HL-60/S4 treated with retinoic acid at 250 ng/mL for 4 days and 3 days (cell line): Measurements from ENCODE around the gene CFAP100.

Experiments used
- in situ Hi-C: fragments of 300-500 bp; cut with MboI; formaldehyde crosslinking; loops from 2 replicates; pipeline ENCODE4 v1.7.0; 2022; ENCODE audit warnings: low sequenced_read_pairs

CFAP100 gene

DNA sequence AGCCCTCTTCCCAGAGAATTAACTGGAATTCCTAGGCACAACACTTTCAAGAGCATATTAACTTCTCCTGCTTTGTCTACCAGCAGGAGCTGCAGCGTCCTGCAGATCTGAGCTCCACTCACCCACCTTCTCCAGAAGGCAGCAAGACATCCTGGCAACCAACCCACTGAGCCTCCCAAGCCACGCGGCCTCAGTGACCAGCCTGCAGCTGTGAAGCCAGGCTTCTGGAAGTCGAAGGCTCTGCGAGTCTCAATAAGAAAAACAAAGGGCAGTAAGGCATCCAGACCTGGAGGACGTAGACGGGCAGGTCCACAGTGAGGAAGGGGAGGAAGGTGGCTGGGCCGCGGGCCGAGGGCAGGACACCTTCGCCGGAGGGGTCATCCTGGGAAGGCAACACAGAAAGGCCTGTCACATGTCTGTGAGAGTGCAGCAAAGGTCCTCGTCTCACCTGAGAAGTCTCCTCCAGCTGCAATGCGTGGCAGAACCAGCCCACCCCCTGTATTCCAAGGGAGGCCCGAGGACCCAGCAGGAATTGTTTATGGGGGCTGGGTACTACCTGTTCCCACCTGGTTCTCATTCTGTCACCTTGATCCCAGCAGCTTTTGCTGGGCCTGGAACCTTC is 44.7 kb downstream of the CFAP100 start:
- in situ Hi-C loops, result no loop called here

DNA sequence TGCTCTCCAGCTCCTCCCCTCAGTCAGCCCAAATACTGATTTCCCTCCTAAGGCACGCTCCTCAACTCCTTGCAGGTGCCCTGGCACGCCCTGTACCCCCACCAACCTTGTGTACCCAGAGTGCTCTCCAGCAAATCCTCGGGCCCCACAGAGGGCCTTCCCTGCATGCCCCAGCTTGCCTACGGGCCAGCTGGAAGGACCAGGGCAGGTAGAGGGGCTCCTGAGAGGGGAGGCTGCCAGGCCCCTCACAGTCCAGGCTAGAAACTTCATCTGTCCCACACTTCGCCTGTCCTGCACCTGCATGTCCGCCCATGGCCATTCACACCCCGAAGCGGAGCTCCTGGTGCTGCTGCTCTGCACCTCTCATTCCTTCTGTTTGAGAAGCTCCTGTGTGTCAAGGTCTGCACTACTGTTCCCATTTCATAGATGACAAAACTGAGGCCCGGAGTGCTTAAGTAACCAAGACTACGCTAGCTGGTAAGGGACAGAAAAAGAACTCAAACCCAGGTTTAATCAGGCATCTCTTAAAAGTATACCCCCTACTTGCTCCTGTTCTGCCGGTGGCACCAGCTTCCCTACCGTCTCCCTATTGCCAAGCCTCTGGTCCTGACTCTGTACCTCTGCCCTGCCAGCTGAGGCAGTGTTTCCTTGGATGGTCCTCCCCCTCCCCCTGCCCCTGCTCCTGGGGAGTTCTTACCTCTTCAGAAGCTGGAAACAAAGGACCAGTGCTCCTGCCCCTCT is 45.4 kb downstream of the CFAP100 start:
- in situ Hi-C loops, result no loop called here

DNA sequence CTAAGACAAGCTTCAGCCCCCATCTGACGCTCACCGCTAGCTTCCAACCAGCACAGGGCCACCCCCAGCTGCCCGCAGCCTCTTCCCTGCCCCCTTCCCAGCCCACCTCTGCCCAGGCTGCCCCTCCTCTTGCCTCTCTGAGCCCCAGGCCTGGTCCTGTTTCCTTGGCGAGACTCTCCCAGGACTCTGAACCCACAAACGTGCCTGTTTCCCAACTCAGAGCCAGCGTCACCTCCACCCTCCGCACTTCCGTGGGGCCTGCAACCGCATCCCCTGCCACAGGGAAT is 45.9 kb downstream of the CFAP100 start:
- in situ Hi-C loops, result no loop called here

DNA sequence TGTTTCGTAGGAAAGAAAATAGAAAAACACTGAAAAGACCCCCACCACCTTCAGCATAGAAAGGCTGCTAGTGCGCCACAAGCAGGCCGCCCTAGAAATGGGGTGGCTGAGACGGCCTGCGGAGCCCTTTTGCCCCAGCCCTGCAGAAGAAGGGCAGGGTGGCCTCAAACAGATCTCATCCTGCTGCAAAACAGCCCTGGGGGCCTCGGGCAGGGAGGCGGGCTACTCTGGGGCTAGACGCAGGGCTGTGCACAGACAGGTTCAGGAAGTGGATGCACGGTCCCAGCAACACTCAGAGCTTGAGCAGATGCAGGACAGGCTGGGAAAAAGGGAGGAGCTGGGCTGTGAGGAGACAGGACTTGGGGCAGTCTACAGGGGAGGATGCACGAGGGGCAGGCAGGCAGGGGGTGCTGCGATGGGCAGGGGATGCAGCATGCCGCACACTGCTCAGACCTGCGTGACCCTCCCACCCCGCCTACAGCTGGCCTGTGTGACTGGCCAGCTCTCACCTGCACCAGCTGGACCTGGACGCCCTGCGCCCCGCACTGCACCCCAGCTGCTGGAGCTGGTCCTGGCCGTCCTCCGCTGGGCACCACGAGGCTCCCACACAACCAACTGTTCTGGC is 46.7 kb downstream of the CFAP100 start:
- in situ Hi-C loops, result no loop called here

DNA sequence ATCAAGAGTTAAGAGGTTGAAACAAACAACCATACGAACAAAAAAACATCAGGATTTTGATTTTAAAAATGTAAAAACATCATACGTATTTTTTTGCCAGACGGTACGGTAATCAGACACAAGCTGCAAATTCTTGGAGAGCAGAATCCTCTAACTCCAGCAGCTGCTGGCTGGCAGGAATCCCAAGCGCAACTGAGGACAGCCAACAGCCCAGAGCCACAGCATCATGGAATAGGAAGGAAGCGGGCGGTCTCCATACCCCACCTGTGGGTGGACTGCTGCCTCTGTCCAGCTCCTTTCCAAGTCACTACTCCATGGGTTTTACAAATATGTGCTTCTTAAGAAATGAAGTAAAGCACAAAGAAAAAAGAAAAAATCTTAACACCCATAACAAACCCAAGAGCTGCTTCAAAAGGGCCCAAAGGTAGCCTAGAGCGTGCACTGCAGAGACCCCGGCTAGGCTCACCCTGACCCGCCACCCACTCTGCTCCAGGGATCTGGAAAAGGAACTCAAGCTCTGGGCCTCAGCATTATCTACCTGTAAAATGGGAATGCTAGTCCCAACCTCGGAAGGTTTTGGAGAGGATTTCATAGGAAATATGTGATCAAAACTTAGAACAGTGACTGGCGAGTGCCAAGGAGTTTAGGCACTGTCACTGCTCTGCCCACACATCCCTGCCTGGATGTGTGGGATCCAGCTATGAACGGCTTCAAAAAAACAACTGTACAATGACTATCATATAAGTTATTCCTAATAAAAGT is 47.6 kb downstream of the CFAP100 start:
- in situ Hi-C loops, result no loop called here

DNA sequence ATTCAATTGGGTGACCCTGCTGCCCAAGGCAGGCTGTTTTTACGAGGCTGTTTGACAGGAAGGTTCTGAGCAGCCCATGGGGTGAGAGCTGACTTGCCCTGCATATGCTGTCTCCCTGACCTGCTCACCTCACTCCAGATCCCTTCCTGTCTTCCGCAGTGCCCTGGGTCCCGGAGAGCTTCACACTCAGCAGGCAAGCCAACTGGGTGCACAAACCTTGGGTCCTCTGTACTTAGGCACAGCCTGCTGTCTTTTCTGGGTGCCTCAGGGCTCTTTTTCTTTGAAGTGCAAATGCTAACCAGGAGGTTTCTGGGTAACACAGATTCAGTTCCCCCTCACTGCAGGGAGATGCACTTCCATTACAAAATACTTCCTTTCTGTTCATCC is 48.1 kb downstream of the CFAP100 start:
- in situ Hi-C loops, result no loop called here

DNA sequence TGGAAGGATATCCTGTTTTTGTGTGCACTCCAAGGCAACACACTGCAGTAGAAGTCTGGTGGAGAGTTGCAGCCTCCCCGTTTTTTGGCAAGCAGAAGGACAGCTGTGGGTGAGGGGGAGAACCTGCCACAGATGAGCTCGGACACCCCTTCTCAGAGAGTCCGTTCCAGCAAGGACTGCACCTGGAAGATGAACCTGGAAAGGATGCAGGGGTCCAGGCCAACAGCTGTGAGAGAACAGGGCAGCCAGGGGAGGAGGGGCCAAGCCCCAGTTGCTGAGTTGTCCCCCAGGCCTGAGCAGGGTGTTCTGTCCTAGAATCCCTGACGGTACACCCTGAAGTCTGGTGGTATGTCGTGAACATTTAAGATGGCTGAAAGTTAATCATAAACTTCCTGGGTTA is 50.8 kb downstream of the CFAP100 start:
- in situ Hi-C loops, result no loop called here

DNA sequence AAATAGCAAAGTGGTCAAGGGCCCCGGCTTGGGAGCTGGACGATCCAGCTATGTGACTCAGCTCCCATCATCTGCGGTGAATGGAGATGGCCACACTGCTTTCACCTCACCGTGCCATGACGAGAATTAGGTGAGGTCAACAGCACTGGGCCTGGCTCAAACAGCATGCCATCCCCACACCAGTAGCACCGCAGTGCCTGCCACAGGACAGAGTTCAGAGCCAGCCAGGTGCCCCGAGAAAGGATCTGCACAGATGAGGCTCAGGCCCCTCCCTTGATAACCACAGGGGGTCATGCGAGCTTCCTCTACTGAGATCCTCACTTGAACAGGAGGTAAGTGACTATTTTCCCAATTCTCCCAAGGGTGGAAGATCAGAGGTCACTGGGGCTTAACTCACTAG is 51.6 kb downstream of the CFAP100 start:
- in situ Hi-C loops, result no loop called here

DNA sequence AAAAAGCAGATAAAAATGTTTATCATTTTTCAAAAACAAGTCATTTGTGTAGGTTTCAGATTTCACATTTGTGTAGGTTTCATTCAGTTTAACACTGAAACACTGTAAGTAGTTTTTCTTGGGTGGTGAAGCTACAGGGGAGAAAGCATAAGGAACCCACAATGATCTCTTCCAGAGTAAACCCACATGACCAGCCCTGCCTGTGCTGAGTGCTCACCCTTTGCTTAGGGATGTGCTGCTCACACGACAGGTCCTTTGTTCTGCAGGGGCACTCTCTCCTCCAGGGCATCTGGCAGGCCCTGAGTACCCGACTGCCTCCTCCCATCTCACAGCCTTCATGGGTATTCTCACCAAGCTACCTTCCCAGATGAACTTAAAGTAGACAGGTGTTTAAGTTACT is 52.1 kb downstream of the CFAP100 start:
- in situ Hi-C loops, result no loop called here

DNA sequence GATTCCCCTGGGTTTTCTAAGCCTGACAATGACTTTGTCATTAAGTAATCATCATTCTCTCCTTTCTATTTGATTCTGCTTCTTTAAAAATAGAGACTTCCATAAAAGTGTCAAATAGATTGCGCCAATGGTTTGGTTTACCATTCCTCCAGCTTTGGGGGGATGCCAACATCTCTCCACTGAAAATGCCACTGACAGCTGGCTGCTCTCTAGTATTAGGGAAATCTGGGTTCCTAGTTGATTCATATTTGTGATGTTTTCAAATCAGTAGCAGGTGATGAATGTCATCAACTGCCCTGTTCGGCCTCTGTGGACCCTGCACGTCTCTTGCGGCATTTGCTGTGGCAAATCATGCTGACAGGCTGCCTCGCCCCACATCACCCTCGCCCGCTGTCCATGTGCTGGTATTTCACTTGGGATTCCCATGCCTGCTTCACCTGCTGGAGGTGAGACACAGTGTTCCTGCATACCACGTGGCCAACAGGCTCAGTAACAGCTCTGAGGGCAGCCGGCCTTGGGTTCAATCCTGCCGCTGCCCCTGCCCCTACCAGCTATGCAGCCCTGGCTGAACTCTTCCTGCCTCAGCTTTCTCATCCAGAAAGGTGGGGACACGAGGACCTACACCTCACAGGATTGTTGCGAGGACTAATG is 52.9 kb downstream of the CFAP100 start:
- in situ Hi-C loops, result no loop called here

DNA sequence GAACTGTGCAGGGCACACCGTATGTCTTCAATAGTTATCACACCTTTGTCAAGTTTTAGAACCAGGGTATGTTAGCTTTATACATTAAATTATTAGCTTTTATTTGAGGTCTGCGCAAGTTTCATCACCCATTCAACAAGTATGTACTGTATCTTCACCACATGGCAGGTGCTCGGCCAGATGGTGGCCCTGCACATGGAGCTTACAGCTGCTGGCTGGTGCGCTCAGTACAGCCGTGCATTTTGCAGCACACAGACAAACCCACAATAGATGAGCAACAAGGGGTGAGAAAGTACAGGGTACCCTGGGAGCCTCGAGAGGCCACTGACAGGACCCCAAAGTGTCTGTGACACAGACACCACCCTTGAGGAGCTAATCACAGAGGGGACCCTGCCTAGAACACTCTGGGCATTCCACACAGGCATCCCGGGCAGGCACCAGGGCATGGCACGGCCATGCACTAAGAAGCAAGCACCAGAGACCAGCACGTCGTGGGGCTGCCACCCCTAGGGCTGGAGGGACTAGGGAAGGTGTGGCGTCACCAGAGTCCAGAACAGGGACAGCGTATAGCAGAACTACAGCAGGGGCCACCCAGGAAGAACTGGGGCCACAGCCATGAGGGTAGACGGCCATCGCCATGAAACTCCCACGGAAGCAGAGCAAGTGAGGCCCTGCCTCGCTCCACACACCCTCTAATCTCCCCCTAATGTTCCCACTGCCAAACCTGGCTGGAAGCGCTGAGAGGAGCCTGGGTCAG is 53.6 kb downstream of the CFAP100 start:
- in situ Hi-C loops, result no loop called here

DNA sequence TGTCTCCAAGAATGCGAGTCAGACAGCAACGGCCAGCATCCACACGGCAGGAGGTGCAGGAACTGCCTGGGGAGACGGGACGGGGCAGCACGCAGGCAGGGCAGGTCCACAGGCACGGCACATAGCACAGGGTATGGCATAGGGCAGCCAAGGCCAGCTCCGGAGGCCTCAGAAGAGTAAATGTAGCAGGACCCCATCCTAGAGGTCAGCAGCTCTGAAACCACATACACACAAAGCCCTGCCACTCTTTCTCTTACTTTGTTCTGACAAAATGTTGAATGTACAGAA is 54.1 kb downstream of the CFAP100 start:
- in situ Hi-C loops, result no loop called here

DNA sequence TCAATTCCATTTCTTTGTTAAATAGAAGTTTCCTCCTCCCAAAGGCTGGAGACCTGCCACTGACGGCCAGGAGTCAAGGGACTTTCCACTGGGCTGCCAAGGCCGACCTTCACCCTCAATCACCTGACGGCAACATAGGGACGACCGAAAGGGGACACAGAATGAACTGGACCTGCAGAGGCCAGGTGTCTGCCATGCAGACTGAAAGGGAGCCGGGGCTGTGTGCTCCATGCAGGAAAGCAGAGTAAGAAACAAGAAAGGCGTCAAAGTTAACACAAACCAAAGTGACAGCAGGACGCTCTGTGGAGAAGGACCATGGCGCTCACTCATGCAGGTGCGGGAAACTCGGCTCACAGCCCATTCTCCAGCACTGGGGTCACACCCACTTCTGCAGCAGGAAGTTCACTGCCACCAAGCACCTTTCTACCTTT is 54.9 kb downstream of the CFAP100 start:
- in situ Hi-C loops, result no loop called here

DNA sequence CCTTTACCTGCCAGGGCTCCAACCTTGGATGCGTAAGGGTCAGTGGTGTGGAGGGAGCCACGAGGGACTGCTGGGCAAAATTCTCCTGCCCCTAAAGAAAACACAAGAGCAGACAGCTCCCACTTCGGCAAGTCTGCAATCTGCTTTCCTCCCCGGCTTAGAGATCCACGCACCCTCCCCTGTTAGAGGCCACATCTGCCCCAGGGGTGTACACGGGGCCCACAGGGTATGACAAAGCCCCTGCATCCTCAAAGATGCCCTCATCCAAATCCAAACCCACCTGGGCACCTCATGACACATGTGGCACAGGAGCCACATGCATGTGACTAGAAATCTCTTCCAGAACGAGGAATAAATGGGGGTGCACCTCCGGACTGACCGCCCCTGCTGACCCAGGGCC is 55.5 kb downstream of the CFAP100 start:
- in situ Hi-C loops, result no loop called here

DNA sequence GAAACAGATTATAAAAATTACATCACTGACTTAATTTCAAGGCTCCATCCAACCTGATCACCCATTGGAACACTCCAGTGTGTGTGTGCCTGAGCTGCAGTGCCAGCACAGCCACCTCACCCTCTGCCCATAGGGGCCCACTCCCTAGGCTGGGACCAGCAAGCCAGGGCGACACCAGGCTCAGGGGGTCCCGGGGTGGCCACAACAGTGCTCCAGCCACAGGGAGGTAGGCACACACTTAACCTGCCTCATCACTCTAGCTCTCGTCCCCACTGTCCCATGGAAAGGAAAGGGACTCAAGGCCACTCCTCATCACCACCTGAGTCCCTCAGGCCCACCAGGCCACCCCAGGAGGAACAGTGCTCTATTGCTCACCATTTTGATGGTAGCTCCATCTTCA is 56.0 kb downstream of the CFAP100 start:
- in situ Hi-C loops, result no loop called here

DNA sequence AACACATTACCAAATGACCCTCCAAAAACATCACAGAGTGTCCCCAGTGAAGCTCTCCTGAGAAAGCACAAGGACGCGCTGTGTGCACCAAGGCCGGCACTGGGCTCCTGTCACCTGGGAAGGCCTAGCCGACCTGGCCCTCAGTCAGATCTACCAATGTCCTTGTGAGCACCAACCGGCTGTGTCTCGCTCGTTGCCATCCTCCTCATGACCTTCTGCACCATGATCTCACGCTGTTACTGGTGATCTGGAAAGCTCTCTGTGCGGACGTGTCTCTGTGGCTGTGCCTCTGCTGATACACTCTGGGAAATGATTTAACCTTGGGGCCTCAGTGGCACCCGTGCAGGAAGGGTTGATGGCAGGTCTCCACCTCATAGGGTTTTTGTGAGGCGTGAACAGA is 56.8 kb downstream of the CFAP100 start:
- in situ Hi-C loops, result no loop called here

DNA sequence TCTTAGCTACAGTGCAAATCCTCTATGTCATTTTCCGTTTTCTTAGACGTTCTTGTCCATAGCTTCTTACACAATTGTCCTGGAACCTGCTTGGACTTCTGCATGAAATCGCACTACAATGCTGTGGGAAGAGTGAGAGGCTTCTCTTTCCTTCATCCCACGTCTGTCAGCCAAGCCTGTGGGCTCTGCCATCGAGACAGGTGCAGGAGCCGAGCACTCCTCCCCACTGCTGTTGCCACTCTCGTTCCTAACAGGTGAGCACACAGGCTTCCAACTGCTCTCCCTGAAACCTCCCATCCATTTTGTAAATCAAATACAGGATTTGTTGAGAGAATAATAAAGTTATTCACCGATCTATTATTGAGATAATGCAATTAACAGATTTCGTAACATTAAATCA is 57.5 kb downstream of the CFAP100 start:
- in situ Hi-C loops, result no loop called here

DNA sequence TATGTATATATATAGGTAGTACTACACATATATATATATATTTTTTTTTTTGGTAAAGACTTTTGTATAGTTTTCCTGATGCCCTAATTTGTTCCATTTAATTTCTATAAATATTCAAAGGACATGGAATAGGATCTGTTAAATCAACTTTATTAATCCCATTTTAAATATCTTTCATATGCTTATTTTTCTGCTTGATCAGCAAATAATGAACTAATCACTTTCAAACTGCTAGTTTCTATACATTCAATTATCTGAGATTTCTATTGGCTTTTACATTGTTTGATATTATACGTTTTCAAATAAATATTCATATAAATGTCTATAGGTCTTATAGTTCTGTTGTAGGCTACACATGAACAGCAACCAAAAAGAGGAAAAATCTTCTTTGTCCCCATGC is 59.3 kb downstream of the CFAP100 start:
- in situ Hi-C loops, result no loop called here

DNA sequence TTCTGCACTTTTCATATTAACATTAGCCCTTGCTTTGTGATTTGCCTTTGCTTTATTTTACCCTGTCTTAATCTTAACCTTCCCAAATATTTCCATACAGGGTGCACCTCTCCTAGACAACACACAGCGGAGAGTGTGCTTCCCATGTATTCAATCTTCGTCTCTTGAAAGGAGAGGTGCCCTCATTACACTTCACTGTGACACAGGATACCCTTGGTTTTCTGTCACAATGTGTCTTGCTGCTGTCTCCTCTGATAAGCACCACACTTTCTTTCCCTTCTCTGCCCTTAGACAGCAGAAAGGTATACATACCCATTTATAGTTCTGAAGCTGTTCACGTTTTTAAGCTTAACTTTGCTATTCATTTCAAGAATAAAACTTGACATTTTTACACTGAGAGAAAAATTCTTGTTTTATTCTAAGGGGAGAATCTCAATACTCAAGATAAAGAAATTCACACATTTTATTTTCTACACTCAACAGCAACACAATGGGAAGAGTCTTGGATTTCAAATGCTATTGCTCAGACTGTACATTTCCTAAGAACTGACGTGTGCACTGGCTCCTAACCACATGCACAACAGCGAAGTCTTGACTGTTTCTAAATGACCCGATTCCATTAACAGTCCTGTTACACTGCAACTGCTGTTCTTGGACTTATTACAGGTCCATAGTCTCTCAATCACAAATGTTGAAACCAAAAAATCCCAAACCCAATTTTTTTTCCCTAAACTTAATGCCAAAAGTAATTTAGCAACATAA is 59.9 kb downstream of the CFAP100 start:
- in situ Hi-C loops, result no loop called here

DNA sequence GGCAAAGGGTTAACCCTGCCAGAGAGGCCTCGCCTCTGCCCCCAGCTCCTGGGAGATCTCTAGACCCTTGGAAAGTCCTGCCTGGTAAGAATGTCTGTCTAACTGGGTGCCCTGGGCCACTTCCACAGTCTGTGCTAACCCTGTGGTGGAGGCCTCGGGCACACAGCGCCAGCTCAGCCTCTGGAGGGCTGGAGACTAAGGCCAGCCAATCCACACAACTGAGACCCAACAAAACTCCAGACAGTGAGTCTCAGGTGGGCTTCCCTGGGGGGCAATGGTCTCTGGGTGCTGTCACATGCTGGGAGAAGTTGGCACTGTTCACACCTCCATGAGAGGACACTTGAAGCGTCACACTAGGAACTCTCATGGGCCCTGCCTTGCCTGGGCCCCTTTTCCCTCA is 61.5 kb downstream of the CFAP100 start:
- in situ Hi-C loops, result no loop called here
